ENCODE results near the gene CYREN. TPM values are rescaled to one million over a fixed set of nuclear protein-coding genes. Genes with fewer than 3 reads are reported as not detected.

The CYREN gene
- polyA plus RNA-seq, 2 donors: 26.0 to 27.2 TPM

GRCh38 chr7:135209225-135209834 lies 38.8 kb upstream of the CYREN start:
- 54 to 56% methylated on average over 7 of the region's 7 CpGs for WGBS, 2 donors
- Histone ChIP-seq H3K27ac (ENCODE audit: low read depth in 2 of 2, low read length in 1 of 2) (peak overlapping the region; percentile 5 to 51), H3K9me3 (ENCODE audit: control insufficient read depth in 2 of 2, insufficient read depth in 1 of 2, low read depth in 1 of 2, low read length in 1 of 2) (no peaks in the 10 kb centered on the region), H3K36me3 (ENCODE audit: control insufficient read depth in 2 of 2, insufficient read depth in 2 of 2, low read length in 1 of 2) (peaks cover 0 to 10% of the 10 kb centered on the region in 2 donors), H3K27me3 (ENCODE audit: control insufficient read depth in 1 of 2, insufficient read depth in 2 of 2, low read length in 2 of 2) (no peaks in the 10 kb centered on the region), H3K4me1 (ENCODE audit: control insufficient read depth in 2 of 2, insufficient read depth in 2 of 2, low read length in 1 of 2) (peaks cover 5 to 25% of the 10 kb centered on the region in 2 donors), H3K4me3 (ENCODE audit: low read depth in 1 of 2, low read length in 2 of 2) (peak overlapping the region in 1 of 2 donors; percentile 27)

GRCh38 chr7:135208102-135208793 lies 37.7 kb upstream of the CYREN start:
- Histone ChIP-seq H3K4me3 (ENCODE audit: low read depth in 1 of 2, low read length in 2 of 2) (no peak overlapping the region), H3K27ac (ENCODE audit: low read depth in 2 of 2, low read length in 1 of 2) (peak overlapping the region; percentile 47 to 71), H3K36me3 (ENCODE audit: control insufficient read depth in 2 of 2, insufficient read depth in 2 of 2, low read length in 1 of 2) (peaks cover 0 to 17% of the 10 kb centered on the region in 2 donors), H3K9me3 (ENCODE audit: control insufficient read depth in 2 of 2, insufficient read depth in 1 of 2, low read depth in 1 of 2, low read length in 1 of 2) (no peaks in the 10 kb centered on the region), H3K27me3 (ENCODE audit: control insufficient read depth in 1 of 2, insufficient read depth in 2 of 2, low read length in 2 of 2) (no peaks in the 10 kb centered on the region), H3K4me1 (ENCODE audit: control insufficient read depth in 2 of 2, insufficient read depth in 2 of 2, low read length in 1 of 2) (peaks cover 5 to 27% of the 10 kb centered on the region in 2 donors)
- WGBS, 2 donors: 50 to 66% methylated on average over 6 of the region's 6 CpGs

GRCh38 chr7:135207406-135208101 lies 37.0 kb upstream of the CYREN start:
- no peak overlapping the region for H3K27ac ChIP-seq (ENCODE audit: low read depth in 2 of 2, low read length in 1 of 2)
- H3K4me3 ChIP-seq (ENCODE audit: low read depth in 1 of 2, low read length in 2 of 2): no peak overlapping the region
- no peaks in the 10 kb centered on the region for H3K27me3 ChIP-seq (ENCODE audit: control insufficient read depth in 1 of 2, insufficient read depth in 2 of 2, low read length in 2 of 2)
- WGBS, 2 donors: 67 to 76% methylated on average over 8 of the region's 8 CpGs
- peaks cover 8 to 27% of the 10 kb centered on the region in 2 donors for H3K4me1 ChIP-seq (ENCODE audit: control insufficient read depth in 2 of 2, insufficient read depth in 2 of 2, low read length in 1 of 2)
- H3K9me3 ChIP-seq (ENCODE audit: control insufficient read depth in 2 of 2, insufficient read depth in 1 of 2, low read depth in 1 of 2, low read length in 1 of 2): no peaks in the 10 kb centered on the region
- peaks cover 3 to 21% of the 10 kb centered on the region in 2 donors for H3K36me3 ChIP-seq (ENCODE audit: control insufficient read depth in 2 of 2, insufficient read depth in 2 of 2, low read length in 1 of 2)

DNA sequence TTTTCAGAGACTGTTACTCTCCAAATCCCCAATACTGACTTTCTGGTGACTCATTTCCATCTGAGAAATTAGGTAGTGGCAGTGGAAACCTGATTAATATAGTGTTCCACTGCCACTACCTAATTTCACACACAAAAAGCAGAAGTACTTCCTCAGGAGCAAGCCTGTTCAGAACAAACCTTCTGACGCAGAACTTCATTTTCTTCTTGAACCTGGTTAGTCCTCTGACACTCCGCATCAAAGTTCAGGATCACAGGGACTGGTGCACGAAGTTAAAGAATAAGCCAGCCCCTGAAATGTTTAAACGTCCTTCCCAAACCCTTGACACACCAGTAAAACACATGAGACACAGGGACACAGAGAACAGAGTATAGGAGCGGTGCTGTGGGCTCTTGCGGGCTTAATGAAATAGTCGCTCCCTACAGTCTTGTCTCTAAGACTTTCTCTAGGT lies 36.5 kb upstream of the CYREN start:
- H3K36me3 ChIP-seq (ENCODE audit: control insufficient read depth in 2 of 2, insufficient read depth in 2 of 2, low read length in 1 of 2): peaks cover 3 to 21% of the 10 kb centered on the region in 2 donors
- H3K27me3 ChIP-seq (ENCODE audit: control insufficient read depth in 1 of 2, insufficient read depth in 2 of 2, low read length in 2 of 2): no peaks in the 10 kb centered on the region
- H3K9me3 ChIP-seq (ENCODE audit: control insufficient read depth in 2 of 2, insufficient read depth in 1 of 2, low read depth in 1 of 2, low read length in 1 of 2): no peaks in the 10 kb centered on the region
- no peak overlapping the region for H3K27ac ChIP-seq (ENCODE audit: low read depth in 2 of 2, low read length in 1 of 2)
- no peak overlapping the region for H3K4me3 ChIP-seq (ENCODE audit: low read depth in 1 of 2, low read length in 2 of 2)
- WGBS, 2 donors: 77 to 85% methylated on average over 7 of the region's 7 CpGs
- peaks cover 8 to 27% of the 10 kb centered on the region in 2 donors for H3K4me1 ChIP-seq (ENCODE audit: control insufficient read depth in 2 of 2, insufficient read depth in 2 of 2, low read length in 1 of 2)

- H3K4me1 ChIP-seq (ENCODE audit: control insufficient read depth in 2 of 2, insufficient read depth in 2 of 2, low read length in 1 of 2): peaks cover 8 to 27% of the 10 kb centered on the region in 2 donors
- H3K27me3 ChIP-seq (ENCODE audit: control insufficient read depth in 1 of 2, insufficient read depth in 2 of 2, low read length in 2 of 2): no peaks in the 10 kb centered on the region
- peak overlapping the region in 1 of 2 donors; percentile 9 for H3K27ac ChIP-seq (ENCODE audit: low read depth in 2 of 2, low read length in 1 of 2)
- H3K9me3 ChIP-seq (ENCODE audit: control insufficient read depth in 2 of 2, insufficient read depth in 1 of 2, low read depth in 1 of 2, low read length in 1 of 2): no peaks in the 10 kb centered on the region
- no peak overlapping the region for H3K4me3 ChIP-seq (ENCODE audit: low read depth in 1 of 2, low read length in 2 of 2)
- 93 to 96% methylated on average over 8 of the region's 8 CpGs for WGBS, 2 donors
- H3K36me3 ChIP-seq (ENCODE audit: control insufficient read depth in 2 of 2, insufficient read depth in 2 of 2, low read length in 1 of 2): peaks cover 3 to 21% of the 10 kb centered on the region in 2 donors
Measured at GRCh38 chr7:135205850-135206249, 35.3 kb upstream of the CYREN start.

GRCh38 chr7:135204876-135205275 lies 34.4 kb upstream of the CYREN start:
- Histone ChIP-seq H3K4me3 (ENCODE audit: low read depth in 1 of 2, low read length in 2 of 2) (no peak overlapping the region), H3K27me3 (ENCODE audit: control insufficient read depth in 1 of 2, insufficient read depth in 2 of 2, low read length in 2 of 2) (no peaks in the 10 kb centered on the region), H3K27ac (ENCODE audit: low read depth in 2 of 2, low read length in 1 of 2) (no peak overlapping the region), H3K36me3 (ENCODE audit: control insufficient read depth in 2 of 2, insufficient read depth in 2 of 2, low read length in 1 of 2) (peaks cover 3 to 21% of the 10 kb centered on the region in 2 donors), H3K9me3 (ENCODE audit: control insufficient read depth in 2 of 2, insufficient read depth in 1 of 2, low read depth in 1 of 2, low read length in 1 of 2) (no peaks in the 10 kb centered on the region), H3K4me1 (ENCODE audit: control insufficient read depth in 2 of 2, insufficient read depth in 2 of 2, low read length in 1 of 2) (peaks cover 8 to 24% of the 10 kb centered on the region in 2 donors)
- 46 to 58% methylated on average over 5 of the region's 5 CpGs for WGBS, 2 donors

GRCh38 chr7:135204341-135204749 lies 33.8 kb upstream of the CYREN start:
- Histone ChIP-seq H3K36me3 (ENCODE audit: control insufficient read depth in 2 of 2, insufficient read depth in 2 of 2, low read length in 1 of 2) (peaks cover 7 to 26% of the 10 kb centered on the region in 2 donors), H3K27me3 (ENCODE audit: control insufficient read depth in 1 of 2, insufficient read depth in 2 of 2, low read length in 2 of 2) (no peaks in the 10 kb centered on the region), H3K9me3 (ENCODE audit: control insufficient read depth in 2 of 2, insufficient read depth in 1 of 2, low read depth in 1 of 2, low read length in 1 of 2) (no peaks in the 10 kb centered on the region), H3K27ac (ENCODE audit: low read depth in 2 of 2, low read length in 1 of 2) (no peak overlapping the region), H3K4me3 (ENCODE audit: low read depth in 1 of 2, low read length in 2 of 2) (no peak overlapping the region), H3K4me1 (ENCODE audit: control insufficient read depth in 2 of 2, insufficient read depth in 2 of 2, low read length in 1 of 2) (peaks cover 8 to 24% of the 10 kb centered on the region in 2 donors)
- WGBS, 2 donors: 62 to 63% methylated on average over 6 of the region's 6 CpGs

GRCh38 chr7:135201350-135201749 lies 30.8 kb upstream of the CYREN start:
- no peak overlapping the region for H3K27ac ChIP-seq (ENCODE audit: low read depth in 2 of 2, low read length in 1 of 2)
- no peaks in the 10 kb centered on the region for H3K27me3 ChIP-seq (ENCODE audit: control insufficient read depth in 1 of 2, insufficient read depth in 2 of 2, low read length in 2 of 2)
- peaks cover 9 to 44% of the 10 kb centered on the region in 2 donors for H3K36me3 ChIP-seq (ENCODE audit: control insufficient read depth in 2 of 2, insufficient read depth in 2 of 2, low read length in 1 of 2)
- 67% methylated on average over 2 of the region's 2 CpGs for WGBS, 2 donors
- no peaks in the 10 kb centered on the region for H3K9me3 ChIP-seq (ENCODE audit: control insufficient read depth in 2 of 2, insufficient read depth in 1 of 2, low read depth in 1 of 2, low read length in 1 of 2)
- H3K4me3 ChIP-seq (ENCODE audit: low read depth in 1 of 2, low read length in 2 of 2): no peak overlapping the region
- H3K4me1 ChIP-seq (ENCODE audit: control insufficient read depth in 2 of 2, insufficient read depth in 2 of 2, low read length in 1 of 2): peaks cover 3 to 5% of the 10 kb centered on the region in 2 donors

- no peak overlapping the region for H3K27ac ChIP-seq (ENCODE audit: low read depth in 2 of 2, low read length in 1 of 2)
Measured at GRCh38 chr7:135200821-135201331, 30.4 kb upstream of the CYREN start.

More at GRCh38 chr7:135200821-135201331, 30.4 kb upstream of the CYREN start:
- Histone ChIP-seq H3K9me3 (ENCODE audit: control insufficient read depth in 2 of 2, insufficient read depth in 1 of 2, low read depth in 1 of 2, low read length in 1 of 2) (no peaks in the 10 kb centered on the region), H3K27me3 (ENCODE audit: control insufficient read depth in 1 of 2, insufficient read depth in 2 of 2, low read length in 2 of 2) (no peaks in the 10 kb centered on the region), H3K36me3 (ENCODE audit: control insufficient read depth in 2 of 2, insufficient read depth in 2 of 2, low read length in 1 of 2) (peaks cover 13 to 48% of the 10 kb centered on the region in 2 donors), H3K4me1 (ENCODE audit: control insufficient read depth in 2 of 2, insufficient read depth in 2 of 2, low read length in 1 of 2) (peaks cover 5 to 6% of the 10 kb centered on the region in 2 donors), H3K4me3 (ENCODE audit: low read depth in 1 of 2, low read length in 2 of 2) (no peak overlapping the region)
- 53 to 59% methylated on average over 3 of the region's 3 CpGs for WGBS, 2 donors

All from esophagus (tissue), 2 donors.